ENCODE results near the gene P2RX4. TPM values are rescaled to one million over a fixed set of nuclear protein-coding genes. Genes with fewer than 3 reads are reported as not detected.

P2RX4 gene
- total and polyA plus RNA-seq, 9 of the 15 experiments (the other 6 are each of a cell fraction or from before 2014, with no cell fraction given) = 6.6 to 21.5 (median 11.7) TPM

DNA sequence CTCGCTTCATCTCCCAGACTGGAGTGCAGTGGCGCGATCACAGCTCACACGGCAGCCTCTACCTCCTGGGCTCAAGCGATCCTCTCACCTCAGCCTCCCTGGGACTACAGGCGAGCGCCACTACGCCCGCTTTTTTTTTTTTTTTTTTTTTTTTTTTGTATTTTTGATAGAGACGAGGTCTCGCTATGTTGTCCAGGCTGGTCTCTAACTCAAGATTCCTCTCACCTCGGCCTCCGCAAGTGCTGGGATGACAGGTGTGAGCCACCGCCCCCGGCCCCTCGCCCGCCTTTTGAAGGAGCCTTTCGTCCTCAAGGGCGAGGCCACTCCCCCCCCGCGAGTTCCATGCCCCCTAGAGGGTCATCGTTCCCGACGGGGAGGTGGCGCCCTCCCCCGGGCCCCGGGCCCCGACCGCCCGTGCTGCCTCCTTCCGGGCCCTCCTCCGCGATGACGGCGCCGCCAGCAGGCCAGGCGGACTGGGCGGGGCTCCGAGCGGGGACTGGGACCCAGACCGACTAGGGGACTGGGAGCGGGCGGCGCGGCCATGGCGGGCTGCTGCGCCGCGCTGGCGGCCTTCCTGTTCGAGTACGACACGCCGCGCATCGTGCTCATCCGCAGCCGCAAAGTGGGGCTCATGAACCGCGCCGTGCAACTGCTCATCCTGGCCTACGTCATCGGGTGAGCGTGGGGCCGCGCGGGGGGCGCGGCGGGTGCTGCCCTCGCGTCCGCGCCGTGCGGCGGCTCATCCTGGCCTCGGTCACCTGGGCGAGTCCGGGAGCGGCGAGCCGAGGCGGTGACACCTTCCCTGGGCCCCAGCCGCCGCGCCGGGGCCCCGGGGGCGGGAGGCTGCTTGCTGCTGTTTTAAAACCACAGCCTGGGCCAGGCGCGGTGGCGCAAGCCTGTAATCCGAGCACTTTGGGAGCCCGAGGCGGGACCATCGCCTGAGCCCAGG is at the start of gene P2RX4 (continued):
- TF ChIP-seq IRF1 (CRISPR knock-in tag; IDR thresholded peaks at IDR 0.05; ENCODE audit: borderline replicate concordance) (no peak), ELF4 (CRISPR knock-in tag; IDR thresholded peaks at IDR 0.05) (no peak), ZNF740 (CRISPR knock-in tag; IDR thresholded peaks at IDR 0.05) (peak; percentile 34), ZNF740 (tag; IDR thresholded peaks at IDR 0.05) (peak in 1 of 2 experiments; percentile 48; a peak in 1 of 4 replicates), ZBTB17 (CRISPR knock-in tag; IDR thresholded peaks at IDR 0.05) (peak; percentile 97), GTF2E2 (tag; IDR thresholded peaks at IDR 0.05) (peak; percentile 88; the same call in 1 of the 2 replicates), ZNF668 (CRISPR knock-in tag; IDR thresholded peaks at IDR 0.05) (no peak), ARID4B (CRISPR knock-in tag; IDR thresholded peaks at IDR 0.05) (peak; percentile 90), DNMT1 (IDR thresholded peaks at IDR 0.05) (no peak), MLLT1 (IDR thresholded peaks at IDR 0.05) (no peak; a peak in 1 of 4 replicates), HSF4 (CRISPR knock-in tag; IDR thresholded peaks at IDR 0.05; ENCODE audit: borderline replicate concordance) (no peak), EP400 (IDR thresholded peaks at IDR 0.05) (peak; percentile 63; the same call in 1 of the 2 replicates), ZNF217 (CRISPR knock-in tag; IDR thresholded peaks at IDR 0.05) (no peak), MTA3 (IDR thresholded peaks at IDR 0.05; ENCODE audit: borderline replicate concordance) (peak; percentile 91)
- TF ChIP-seq, protein P1, sequence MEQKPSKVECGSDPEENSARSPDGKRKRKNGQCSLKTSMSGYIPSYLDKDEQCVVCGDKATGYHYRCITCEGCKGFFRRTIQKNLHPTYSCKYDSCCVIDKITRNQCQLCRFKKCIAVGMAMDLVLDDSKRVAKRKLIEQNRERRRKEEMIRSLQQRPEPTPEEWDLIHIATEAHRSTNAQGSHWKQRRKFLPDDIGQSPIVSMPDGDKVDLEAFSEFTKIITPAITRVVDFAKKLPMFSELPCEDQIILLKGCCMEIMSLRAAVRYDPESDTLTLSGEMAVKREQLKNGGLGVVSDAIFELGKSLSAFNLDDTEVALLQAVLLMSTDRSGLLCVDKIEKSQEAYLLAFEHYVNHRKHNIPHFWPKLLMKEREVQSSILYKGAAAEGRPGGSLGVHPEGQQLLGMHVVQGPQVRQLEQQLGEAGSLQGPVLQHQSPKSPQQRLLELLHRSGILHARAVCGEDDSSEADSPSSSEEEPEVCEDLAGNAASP (IDR thresholded peaks at IDR 0.05) = no peak
- TF ChIP-seq, protein P2, sequence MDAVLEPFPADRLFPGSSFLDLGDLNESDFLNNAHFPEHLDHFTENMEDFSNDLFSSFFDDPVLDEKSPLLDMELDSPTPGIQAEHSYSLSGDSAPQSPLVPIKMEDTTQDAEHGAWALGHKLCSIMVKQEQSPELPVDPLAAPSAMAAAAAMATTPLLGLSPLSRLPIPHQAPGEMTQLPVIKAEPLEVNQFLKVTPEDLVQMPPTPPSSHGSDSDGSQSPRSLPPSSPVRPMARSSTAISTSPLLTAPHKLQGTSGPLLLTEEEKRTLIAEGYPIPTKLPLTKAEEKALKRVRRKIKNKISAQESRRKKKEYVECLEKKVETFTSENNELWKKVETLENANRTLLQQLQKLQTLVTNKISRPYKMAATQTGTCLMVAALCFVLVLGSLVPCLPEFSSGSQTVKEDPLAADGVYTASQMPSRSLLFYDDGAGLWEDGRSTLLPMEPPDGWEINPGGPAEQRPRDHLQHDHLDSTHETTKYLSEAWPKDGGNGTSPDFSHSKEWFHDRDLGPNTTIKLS (IDR thresholded peaks at IDR 0.05; ENCODE audit: borderline replicate concordance, low read depth) = peak; percentile 70
